SKM-1 (cell line): ENCODE data around the gene EFNA3.
"Not testable (repeated sequence)": the region's sequence is repeated elsewhere in the genome, so short reads cannot be mapped to it uniquely, and the experiment has no call there.

ENCODE experiments used
- DNase-seq: peaks from one replicate; lab custom pipeline; 2025; ENCODE audit not compliant: unreplicated experiment; lab: John Stamatoyannopoulos, UW

EFNA3 gene

DNA sequence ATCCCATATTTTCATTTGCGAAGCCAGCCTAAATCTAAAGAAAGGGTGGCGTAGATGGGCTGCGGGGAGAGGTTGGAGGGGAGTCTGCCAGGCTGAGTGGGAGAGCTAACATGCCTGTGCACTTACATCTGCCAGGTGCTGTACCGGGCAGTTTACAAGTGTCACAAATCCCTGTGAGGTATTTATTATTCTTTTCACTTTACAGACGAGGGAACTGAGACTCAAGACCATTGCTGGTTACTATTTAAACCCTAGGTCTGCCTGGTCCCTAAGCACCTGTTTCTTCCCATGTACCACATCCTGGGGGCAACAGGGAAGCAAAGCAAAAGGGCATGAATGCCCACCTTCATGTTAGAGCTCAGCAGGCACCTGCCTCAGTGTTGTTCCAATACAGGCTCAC lies 29.7 kb downstream of the EFNA3 start:
- DNase-seq = no peak

- DNase-seq = no peak
These were observed 31.7 kb downstream of the EFNA3 start for GRCh38 chr1:155110381-155110780.

GRCh38 chr1:155110826-155111225 lies 32.2 kb downstream of the EFNA3 start:
- DNase-seq = no peak

DNA sequence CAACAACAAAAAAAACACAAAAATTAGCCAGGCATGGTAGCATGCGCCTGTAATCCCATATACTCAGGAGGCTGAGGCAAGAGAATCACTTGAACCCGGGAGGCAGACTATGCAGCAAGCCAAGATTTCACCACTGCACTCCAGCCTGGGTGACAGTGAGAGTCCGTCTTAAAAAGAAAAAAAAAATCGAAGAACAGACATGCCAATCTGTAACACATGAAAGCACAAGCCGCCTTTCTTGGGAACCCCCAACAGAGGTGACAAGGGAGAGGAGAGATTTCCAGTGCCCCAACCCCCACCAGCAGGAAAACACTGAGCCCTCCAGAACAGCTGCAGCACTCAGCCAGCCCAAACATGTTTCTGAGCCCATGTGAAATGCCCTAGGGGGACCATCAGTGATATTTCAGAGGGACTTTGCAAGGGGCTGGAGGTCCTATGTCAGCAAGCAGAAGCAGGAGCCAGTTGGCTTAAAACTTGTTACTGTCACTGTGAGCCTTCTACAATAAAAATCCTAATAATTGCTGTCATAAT lies 34.9 kb downstream of the EFNA3 start:
- no peak for DNase-seq

DNA sequence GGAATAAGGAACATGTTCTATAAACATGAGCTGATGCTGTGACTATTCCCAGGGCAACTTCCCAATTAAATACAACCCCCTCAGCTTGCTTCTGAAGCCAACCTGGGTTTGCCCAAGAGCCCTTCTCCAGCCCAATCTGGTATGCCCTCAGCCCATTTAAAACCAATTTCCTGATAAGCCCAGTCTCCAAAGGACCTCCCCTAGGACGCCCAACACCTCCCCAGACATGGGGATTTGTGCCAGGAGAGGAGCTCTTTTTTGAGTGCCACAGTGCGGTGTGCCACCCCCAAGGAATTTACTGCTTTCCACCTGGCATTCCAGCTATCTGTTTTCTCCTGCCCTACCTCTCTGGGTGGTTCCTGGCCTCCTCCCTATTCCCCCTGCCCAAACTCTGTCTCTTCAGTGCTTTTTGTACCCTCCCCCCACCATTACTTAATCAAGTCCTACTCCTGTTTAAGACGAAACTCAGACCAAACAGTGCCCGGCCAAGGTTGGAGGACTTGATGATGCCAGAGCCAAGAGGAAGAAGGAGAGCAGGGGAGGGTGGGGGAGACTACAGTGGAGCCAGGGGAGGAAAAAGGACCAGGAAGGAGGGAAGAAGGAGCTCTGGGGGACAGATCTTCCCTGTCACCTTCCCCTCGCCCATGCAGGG lies 37.6 kb downstream of the EFNA3 start:
- DNase-seq = no peak

DNA sequence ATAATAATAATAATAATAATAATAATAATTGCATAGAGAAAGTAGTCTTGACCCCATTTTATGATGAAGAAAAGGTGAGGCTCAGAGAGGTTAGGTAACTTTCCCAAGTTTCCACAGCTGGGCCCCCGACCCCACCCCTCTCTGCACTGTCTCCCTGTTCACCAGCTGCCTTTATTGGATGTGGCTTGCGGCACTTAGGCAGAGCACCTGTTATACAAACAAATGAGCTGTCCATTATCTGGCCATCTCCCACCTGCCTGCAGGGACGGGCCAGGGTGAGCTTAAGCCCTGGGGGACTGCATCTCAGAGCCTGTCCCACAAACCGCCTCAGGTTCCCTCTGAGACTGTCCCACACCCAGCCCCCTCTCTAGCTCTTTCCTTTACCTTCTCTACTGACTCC lies 39.0 kb downstream of the EFNA3 start:
- no peak for DNase-seq

DNA sequence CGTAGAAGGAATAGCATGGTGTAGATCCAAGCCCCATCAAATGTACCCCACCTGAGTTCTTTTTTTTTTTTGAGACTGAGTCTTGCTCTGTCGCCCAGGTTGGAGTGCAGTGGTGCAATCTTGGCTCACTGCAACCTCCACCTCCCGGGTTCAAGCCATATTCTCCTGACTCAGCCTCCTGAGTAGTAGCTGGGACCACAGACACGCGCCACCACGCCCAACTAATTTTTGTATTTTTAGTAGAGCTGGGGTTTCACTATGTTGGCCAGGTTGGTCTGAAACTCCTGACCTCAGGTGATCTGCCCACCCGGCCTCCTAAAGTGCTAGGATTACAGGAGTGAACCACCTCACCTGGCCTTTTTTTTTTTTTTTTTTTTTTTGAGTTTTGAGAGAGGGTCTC lies 39.5 kb downstream of the EFNA3 start:
- DNase-seq = not testable (repeated sequence)

DNA sequence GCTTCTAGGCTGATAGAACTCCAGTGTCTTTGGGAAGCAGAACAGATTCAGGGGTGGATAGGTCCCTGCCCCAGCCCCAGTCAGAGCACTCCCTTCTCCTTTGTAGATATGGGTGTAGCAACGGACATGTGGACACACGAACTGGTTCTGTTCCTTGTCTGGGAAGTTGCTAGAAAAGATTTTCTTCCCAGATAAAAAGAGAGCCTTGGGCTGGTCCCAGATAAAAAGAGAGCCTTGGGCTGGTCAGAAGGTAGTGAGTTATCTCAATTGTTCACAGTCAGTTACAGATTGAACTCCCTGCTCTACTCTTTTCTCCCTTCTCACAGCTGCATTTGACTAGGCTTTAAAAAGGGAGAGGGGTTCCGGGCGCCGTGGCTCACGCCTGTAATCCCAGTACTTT lies 41.6 kb downstream of the EFNA3 start:
- DNase-seq = no peak

DNA sequence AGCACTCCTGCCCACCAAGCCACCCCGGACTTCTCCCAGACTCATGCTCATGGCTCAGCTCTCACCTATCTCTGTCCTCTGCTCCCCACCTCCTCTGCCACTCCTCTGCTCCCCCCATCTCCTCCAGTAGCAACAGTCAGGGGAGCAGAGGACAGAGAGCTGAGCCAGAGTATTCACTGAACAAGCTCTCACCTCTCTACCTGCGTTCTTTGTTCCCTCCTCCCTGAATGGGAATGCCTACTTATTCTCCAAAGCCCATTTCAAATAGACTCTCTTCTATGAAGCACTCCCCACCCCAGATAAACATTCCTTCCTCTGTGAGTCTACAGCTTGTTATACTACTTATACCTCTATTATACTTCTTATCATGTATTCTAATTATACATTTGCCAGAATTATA lies 42.6 kb downstream of the EFNA3 start:
- no peak for DNase-seq

DNA sequence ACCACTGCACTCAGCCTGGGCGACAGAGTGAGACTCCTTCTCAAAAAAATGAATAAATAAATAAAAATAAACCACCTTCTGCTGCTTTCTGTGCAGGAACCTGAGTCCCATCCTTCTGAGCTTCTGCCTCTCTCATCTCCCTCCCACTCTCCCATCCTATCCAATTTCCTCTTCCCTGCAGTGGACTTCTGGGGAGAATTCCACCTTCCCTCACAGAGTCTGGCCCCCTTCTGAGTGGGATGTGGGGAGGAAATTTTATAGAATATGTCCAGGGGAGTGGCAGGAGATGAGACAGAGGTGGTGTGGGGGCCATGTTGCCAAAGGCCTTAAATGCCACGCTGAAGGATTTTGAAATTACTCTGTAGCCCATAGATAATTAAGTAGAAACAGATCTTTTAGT lies 43.7 kb downstream of the EFNA3 start:
- no peak for DNase-seq

GRCh38 chr1:155123801-155124200 lies 45.2 kb downstream of the EFNA3 start:
- no peak for DNase-seq

GRCh38 chr1:155124503-155125463 lies 46.1 kb downstream of the EFNA3 start:
- DNase-seq = no peak

GRCh38 chr1:155125511-155125945 lies 46.9 kb downstream of the EFNA3 start:
- no peak for DNase-seq

- no peak for DNase-seq
These were observed 47.4 kb downstream of the EFNA3 start for GRCh38 chr1:155125946-155126555.

GRCh38 chr1:155126556-155127104 lies 48.0 kb downstream of the EFNA3 start:
- no peak for DNase-seq

- DNase-seq = no peak
These were observed 48.7 kb downstream of the EFNA3 start, which contains the start of gene EFNA1 for GRCh38 chr1:155127105-155127966. TSS of gene EFNA1 (plus strand) at chr1:155127876. CDS start at chr1:155127978, 102 bp downstream.

- DNase-seq = no peak
These were observed 49.5 kb downstream of the EFNA3 start for GRCh38 chr1:155127967-155128754.

- no peak for DNase-seq
These were observed 50.3 kb downstream of the EFNA3 start for GRCh38 chr1:155128755-155129473.
